Frontal cortex (tissue), 4 donors: ENCODE data around the gene SLC38A5. TPM values are rescaled to one million over a fixed set of nuclear protein-coding genes. Genes with fewer than 3 reads are reported as not detected.
"Not testable (repeated sequence)": the region's sequence is repeated elsewhere in the genome, so short reads cannot be mapped to it uniquely, and the experiment has no call there.

Experiments
- DNase-seq, 2 donors: peaks; one replicate each; pipeline ENCODE4 v3.0.0; 2012; ENCODE audit warnings: low spot score in 2 of 2
- FAIRE-seq: peaks from 2 replicates; lab custom pipeline; 2012; peaks lifted over from hg19 to GRCh38; lab: Jason Lieb, UNC
- total RNA-seq: library from RNA; depleted of rRNA; stranded (reverse); fragments of >200 nt; gene quantifications from one replicate; pipeline ENCODE4 v1.2.3, GENCODE V29; 2014
- donor health status: control.
- donor health status: control.
- donor health status: control.

Gene SLC38A5
- 25.3 TPM for total RNA-seq

- DNase-seq (no peak), FAIRE-seq (no peak)
These were observed at the start of gene SLC38A5 for GRCh38 chrX:48470110-48470832. TSS of gene SLC38A5 (minus strand) at chrX:48470260. CDS start at chrX:48467924, 2,336 bp downstream.

- DNase-seq, FAIRE-seq: not testable (repeated sequence)
These were observed 49.4 kb upstream of the SLC38A5 start for GRCh38 chrX:48519481-48519880.

- DNase-seq (no peak), FAIRE-seq (no peak)
These were observed 46.9 kb upstream of the SLC38A5 start for GRCh38 chrX:48516987-48517386.

- FAIRE-seq: no peak
- DNase-seq: no peak
These were observed 46.2 kb upstream of the SLC38A5 start for GRCh38 chrX:48516285-48516684.

- FAIRE-seq (no peak), DNase-seq (no peak)
These were observed 45.8 kb upstream of the SLC38A5 start for GRCh38 chrX:48515842-48516241.

- DNase-seq (no peak), FAIRE-seq (no peak)
These were observed 44.9 kb upstream of the SLC38A5 start for GRCh38 chrX:48514868-48515460.

- DNase-seq (no peak), FAIRE-seq (no peak)
These were observed 44.2 kb upstream of the SLC38A5 start for GRCh38 chrX:48514126-48514806.

GRCh38 chrX:48513670-48514069 is 43.6 kb upstream of the SLC38A5 start:
- no peak for FAIRE-seq
- DNase-seq: no peak

GRCh38 chrX:48512371-48512935 is 42.4 kb upstream of the SLC38A5 start:
- FAIRE-seq (no peak), DNase-seq (no peak)

GRCh38 chrX:48511560-48511959 is 41.5 kb upstream of the SLC38A5 start:
- FAIRE-seq: no peak

GRCh38 chrX:48509619-48510018 is 39.6 kb upstream of the SLC38A5 start:
- no peak for DNase-seq
- no peak for FAIRE-seq

More at GRCh38 chrX:48511560-48511959, 41.5 kb upstream of the SLC38A5 start:
- no peak for DNase-seq

- FAIRE-seq (no peak), DNase-seq (no peak)
These were observed 39.2 kb upstream of the SLC38A5 start for GRCh38 chrX:48509245-48509590.

- DNase-seq: peak; percentile 85 to 88
- no peak for FAIRE-seq
These were observed 38.6 kb upstream of the SLC38A5 start, which contains the start of gene PORCN for GRCh38 chrX:48508400-48509244. TSS of gene PORCN (plus strand) at chrX:48508992. CDS start at chrX:48509821, 829 bp downstream.

GRCh38 chrX:48507246-48507645 is 37.2 kb upstream of the SLC38A5 start:
- DNase-seq (no peak), FAIRE-seq (no peak)

- FAIRE-seq (no peak), DNase-seq (no peak)
These were observed 35.4 kb upstream of the SLC38A5 start for GRCh38 chrX:48505481-48505880.

GRCh38 chrX:48504261-48504660 is 34.2 kb upstream of the SLC38A5 start:
- FAIRE-seq (no peak), DNase-seq (no peak)

- DNase-seq (no peak), FAIRE-seq (no peak)
These were observed 28.3 kb upstream of the SLC38A5 start for GRCh38 chrX:48498374-48498809.

- FAIRE-seq: no peak
- DNase-seq: no peak
These were observed 27.8 kb upstream of the SLC38A5 start for GRCh38 chrX:48497871-48498270.

- DNase-seq (no peak), FAIRE-seq (no peak)
These were observed 26.6 kb upstream of the SLC38A5 start for GRCh38 chrX:48496660-48497059.

- DNase-seq (no peak), FAIRE-seq (no peak)
These were observed 23.9 kb upstream of the SLC38A5 start for GRCh38 chrX:48493890-48494364.
